GM18526 (cell line): ENCODE data around the gene ZFP36L2.

Experiments
- POLR2A ChIP-seq: IDR thresholded peaks from 3 replicates; pipeline ENCODE4 v1.6.1; 2011; ENCODE audit not compliant: insufficient read length; ENCODE audit errors: extremely low read depth

The ZFP36L2 gene

DNA sequence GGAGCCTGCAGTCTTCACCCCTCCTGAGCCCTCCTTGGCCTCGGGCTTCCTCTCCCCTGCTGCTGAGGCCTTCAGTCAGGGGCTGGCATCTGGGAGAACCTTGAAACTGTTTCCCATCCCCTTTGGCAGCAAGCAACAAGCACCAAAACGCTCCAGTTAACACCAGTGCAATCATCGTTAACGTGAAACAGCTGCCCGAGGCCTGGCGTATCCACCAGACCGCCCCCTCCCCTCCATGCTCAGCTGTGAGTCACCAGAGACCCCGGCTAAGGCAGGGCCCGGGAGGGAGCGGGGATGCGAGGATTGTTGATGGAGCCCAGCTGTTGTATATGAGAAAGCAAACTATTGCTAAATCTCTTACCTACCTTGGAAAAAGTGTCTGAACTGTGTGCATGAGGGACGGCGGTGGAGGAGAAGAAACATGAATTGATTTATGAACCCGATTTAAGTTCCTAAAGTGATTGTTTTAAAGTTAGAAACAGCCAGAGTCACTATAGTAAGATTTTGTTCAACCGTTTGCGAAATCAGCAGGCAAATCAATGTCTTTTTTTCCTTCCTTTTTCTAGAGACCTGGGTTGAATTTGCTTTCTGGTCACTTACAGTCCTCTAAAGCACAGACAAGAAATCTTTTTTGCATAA is 5.2 kb downstream of the ZFP36L2 start:
- peak; percentile 13 for TF ChIP-seq POLR2A

DNA sequence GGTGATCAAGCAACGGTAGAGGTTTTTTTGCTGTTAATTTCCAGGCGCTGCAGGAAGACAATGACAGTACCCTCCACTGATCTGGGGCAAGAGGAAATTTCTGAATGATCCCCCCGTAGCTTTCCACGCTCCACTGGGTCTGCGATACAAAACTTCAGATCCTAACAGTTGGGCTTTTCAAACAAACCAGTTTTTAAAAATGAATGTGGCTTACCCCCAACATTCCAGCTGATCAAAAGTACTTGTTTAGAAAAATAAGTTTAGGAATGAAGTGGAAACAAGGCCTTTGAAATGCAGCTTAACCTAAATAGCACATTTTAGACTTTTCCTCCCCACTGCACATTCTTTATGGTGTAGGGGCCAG is 5.7 kb downstream of the ZFP36L2 start:
- no peak for TF ChIP-seq POLR2A

DNA sequence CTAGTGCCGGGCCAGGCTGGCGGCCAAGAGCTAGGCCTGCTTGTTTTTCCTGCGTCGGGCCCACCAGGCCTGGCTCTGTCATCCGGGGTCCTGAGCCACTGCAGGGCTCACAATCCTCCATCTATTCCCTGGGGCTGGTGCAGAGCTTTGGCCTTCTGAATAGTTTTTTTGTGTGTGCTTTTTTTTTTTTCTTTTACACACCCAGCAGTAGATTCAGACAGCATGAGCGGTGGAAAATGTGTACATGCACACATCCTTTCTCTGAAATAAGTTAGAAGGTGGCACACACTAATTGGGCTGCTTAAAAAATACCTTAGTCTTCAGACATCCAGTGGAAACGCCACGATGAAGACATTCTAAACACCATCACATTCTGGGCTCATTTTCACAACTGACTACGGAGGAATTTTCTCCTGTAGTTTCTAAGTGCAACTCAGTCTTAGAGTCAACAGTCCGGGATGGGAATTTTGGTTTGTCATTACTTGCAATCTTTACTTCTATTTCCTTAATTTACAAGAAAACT is 6.1 kb downstream of the ZFP36L2 start:
- TF ChIP-seq POLR2A, result no peak

DNA sequence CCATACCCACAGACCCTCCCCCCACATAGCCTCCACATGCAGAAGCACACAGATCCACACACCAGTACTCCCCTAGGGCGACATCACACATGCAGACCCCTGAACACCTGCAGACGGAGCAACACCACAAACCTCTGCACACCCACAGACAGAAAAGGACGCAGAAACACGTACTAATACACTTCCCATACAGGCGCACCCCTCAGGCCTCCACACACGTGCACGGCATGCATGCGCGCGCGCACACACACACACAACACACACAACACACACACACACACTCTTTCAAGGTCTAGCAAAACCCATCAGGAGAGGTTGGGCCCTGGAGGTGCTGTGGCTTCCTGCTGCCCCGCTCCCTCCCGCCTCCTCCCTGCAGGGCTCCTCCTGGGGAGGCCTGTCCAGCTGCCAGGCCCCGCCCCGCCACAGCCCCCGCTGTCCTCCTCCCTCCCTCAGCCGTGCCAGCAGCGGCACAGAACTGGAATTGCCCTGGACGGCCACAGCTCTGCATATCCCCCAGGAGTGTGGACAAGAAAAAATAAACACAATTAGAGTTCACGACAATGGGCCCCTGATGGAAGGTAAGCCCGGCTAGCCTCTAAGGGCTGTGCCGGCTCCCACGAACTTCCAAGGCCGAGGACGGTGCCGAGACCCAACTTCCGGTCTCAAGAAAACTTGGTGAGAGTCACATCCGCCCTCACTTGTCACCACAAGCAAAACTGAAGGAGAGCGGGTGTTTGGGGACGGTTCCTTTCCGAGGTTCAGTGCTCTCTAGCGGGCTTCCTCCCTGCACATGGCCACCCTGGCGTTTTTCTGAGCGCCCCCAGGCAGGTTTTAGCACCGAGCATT is 6.8 kb downstream of the ZFP36L2 start:
- TF ChIP-seq POLR2A, result peak; percentile 76

DNA sequence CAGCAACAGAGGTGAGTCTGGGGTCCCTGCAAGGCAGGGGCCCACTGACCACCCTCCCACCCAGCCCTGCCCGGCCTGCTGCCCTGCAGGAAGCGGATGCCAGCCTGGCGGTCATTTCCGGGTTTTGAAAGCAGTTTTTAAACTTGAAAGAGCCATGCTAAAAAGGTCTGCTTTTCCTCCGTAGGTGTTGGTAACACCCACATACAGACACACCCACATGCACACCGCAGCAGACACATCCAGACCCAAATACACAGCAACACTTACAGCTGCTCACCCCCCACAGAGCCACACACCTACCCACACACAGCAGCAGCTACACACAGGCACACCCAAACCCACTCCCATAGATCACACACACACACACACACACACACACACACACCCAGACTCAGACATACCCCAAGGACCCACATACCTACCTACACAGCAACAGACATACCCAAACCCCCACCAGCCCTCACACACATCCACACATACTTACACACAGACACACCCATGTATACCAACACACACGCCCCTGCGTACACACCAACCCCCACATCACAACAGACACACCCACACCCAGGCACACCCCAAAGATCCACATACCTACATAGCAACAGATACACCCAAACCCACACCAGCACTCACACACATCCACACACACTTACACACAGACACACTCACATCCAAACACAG is 7.6 kb downstream of the ZFP36L2 start:
- TF ChIP-seq POLR2A, result peak; percentile 47

DNA sequence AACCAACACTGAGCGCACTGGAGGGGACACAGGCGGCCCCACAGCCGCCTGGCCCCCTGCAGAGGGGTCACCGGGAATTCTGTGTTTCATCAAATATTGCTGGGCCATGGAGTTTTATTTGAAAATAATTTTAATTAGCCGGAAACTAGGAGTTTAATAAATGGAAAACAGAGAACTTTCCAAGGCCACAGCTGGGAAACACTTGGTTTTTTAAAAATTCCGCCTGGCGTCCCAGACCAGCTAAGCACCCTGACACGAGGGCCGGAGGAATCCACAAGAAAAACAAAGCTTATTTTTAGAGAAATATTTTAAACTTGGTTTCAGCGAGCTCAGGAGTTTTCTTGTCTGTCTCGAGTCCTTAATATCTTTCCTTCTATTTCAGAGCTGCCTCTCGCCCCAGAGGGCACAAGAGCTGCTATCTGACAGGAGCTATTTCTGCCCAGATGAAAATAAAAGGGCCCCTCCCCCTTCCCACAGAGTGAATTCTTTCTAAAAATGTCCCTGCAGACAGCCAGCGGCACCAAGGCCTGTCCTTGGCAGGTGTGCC is 8.2 kb downstream of the ZFP36L2 start:
- no peak for TF ChIP-seq POLR2A

DNA sequence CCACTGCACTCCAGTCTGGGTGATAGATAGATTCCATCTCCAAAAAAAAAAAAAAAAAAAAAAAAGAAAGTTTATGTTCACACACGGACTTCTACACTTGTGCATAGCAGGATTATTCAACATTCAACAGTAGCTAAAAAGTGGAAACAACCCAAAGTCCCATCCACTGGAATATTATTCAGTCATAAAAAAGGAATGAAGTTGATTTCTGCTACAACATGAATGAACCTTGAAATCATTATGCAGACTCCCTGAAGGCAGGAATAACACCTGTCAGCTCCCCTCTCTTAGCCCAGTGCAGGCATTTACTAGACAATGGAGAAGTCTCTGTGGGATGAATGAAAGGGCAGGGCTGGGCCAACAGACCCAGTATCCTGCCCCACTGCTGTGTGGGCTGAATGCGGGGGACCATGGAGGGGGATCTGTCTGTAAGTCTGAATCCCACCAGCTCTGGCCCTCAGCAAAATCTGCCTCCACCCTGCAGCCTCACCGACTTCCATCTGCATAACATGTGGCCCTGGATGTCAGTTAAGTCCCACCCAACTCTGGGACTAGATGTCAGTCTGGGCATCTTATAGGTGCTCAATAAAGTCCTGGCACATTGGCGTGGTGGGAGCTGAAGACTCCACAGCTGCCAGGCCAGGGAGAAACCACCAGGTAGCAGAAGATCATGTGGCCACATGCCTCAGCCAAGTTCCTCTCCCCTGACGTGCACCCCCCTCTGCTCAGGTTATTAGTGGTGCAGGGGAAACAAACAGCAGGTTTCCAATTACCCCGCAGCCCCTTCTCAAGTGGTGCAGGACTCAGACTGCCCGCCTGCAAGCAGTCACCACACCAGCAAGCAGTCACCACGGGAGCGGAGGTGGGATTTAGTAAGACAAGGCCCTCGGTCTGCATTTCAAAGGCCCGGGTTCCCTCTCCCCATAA is 8.9 kb downstream of the ZFP36L2 start:
- TF ChIP-seq POLR2A, result no peak

DNA sequence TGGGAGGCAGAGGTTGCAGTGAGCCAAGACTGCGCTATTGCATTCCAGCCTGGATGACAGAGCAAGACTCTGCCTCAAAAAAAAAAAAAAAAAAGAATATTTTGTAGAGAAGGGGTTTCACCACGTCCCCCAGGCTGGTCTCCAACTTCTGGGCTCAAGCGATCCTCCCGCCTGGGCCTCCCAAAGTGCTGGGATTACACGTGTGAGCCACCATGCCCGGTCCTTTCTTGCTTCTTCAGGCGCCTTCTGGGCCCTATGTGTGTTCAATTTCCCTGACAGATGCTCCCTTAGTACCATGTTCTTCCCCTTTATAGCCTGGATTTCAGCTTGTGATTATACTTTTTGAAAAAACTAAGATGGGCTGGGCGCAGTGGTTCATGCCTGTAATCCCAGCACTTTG is 9.8 kb downstream of the ZFP36L2 start:
- TF ChIP-seq POLR2A, result no peak

DNA sequence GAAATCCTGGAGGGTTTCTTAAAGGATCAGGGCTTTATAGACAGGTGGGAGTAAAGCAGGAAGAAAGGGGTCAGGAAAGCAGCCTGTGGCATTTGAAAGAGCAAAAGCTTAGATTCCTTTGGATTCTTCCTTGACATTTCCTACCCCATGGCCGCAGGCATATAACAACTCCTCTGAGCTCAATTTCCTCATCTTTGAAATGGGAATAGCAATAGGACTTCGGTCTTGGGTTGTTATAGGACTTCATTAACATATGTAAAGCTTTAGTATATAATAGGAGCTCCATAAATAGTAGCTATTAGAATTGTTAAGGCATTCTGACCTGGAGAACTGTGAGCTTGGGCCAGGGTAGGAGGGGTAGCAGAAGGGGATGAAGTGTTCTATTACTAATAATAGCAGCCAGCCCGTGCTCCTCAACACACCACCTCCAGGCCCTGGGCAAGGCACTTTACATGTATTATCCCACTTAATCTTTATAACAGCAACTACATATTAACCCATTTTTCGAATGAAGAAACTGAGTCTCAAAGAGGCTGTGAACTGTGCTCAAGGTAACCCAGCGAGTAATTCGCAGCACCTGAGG is 10.6 kb downstream of the ZFP36L2 start:
- TF ChIP-seq POLR2A, result no peak

DNA sequence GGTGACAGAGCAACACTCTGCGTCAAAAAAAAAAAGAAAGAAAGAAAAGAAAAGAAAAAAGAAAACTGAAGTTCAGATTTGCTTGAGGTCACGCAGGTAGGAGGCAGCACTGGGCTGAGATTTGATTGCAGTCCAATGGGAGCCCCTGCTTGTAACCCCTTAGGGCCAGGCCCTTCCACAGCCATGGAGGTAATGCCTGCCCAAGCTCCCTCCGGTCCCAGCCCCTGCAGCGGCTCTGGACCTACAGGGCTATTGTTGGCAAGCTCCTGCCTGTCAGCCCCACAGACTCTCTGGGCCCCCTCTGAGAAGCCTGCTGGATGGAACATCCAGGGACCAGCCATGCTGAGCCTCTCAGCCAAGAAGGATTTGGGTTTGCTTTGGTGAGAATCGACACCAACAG is 12.2 kb downstream of the ZFP36L2 start:
- TF ChIP-seq POLR2A, result no peak

DNA sequence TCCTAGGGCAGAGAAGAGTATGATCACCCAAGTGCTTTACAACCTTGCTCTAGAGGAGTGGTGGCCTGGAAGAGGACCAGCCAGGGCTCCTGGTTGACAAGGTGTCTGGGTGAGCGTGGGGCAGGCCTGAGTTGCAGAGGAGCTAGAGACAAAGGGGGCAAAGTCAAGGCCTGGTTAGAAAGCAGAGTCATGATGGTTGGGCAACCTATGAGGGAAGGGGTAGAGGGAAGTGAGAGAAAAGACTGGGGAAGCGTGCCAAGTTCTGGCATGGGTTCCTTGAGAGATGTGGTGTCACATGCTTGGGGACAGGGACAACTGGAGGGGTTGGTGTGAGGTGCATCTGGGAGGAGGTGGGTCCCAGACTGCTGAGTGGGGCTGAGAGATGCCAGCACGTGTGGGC is 13.5 kb downstream of the ZFP36L2 start:
- no peak for TF ChIP-seq POLR2A

DNA sequence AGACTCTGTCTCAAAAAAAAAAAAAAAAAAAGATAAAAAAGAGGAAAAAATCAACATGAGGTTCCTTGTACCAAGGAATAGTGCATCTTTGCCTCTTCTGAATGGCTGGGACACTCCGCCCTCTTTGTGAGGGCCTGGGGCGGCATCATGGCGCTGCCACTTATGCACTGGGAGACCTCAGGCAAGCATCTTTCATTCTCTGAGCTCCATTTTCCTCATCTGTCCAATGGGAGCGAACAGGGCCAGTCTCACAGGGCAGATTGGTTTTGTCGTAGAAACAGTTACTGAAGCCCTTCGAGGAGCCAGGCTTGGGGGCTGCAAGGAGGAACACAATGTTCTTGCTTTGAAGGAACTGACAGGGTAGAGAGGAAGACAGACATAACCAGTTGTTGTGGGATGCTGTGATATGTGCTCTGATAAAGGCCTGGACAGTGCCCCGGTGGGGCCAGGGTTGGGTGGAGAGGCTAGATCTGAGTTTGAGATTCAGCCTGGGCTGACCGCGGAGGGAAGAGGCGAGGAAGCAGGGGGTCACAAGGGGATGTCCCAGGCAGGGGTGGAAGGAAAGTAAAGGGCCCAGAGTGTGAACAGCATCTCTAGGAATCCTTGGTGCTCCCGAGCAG is 14.1 kb downstream of the ZFP36L2 start:
- no peak for TF ChIP-seq POLR2A

DNA sequence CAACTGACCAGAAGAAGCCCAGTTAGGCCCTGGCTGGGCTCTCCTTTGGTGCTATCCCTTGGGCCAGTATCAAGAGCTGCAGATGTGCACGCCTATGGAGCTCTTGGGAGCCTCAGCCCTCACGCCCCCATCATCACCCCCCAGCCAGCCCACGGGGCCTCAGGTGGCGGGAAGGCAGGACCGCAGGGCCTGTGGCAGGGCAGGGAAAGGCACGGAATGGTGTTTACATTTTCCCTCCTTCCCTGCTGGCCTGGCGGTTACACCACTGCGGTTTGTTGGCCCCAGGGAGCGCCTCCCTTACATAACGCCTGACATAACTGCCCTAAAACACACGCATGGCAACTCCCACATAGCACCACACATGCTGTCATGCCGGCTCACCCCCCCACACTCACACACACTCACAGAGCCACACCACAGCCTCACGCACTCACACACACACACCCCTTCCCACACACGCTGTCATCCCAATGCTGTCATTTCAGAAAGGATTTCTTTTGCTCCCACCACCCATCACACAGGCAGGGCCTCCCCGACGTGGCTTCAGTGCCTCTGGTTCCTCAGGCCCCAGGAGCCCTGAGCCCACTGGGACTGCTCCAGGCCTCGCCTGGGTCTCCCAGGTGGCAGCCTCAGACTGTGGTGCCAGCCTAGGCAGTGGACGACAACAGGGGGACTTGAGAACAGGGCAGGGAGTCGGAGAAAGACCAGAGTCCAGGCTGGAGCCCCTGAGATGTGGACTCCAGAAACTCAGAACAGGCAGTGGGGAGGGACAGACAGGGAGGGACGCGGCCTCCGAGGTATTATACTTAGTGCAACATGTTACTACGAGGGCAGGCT is 15.7 kb downstream of the ZFP36L2 start:
- no peak for TF ChIP-seq POLR2A
